Skin epidermis (tissue), 12 donors: Measurements from ENCODE around the gene GNS.

Experiments
- H3K27ac ChIP-seq, 21 experiments: fragments of 200-600 bp; sonication (generic) in 11 of 21; one replicate each; pipeline ENCODE4 v1.5.0; 2020; ENCODE audit warnings: mild to moderate bottlenecking in 3 of 21, inconsistent platforms in 2 of 21, moderate library complexity in 2 of 21
- H3K4me3 ChIP-seq, 7 experiments: fragments of 200-600 bp; sonication (generic) in 2 of 7; one replicate each; pipeline ENCODE4 v1.5.0; 2020; ENCODE audit warnings: inconsistent platforms in 2 of 7, mild to moderate bottlenecking in 2 of 7, moderate library complexity in 1 of 7

Gene GNS

GRCh38 chr12:64683816-64684543 lies 75.2 kb downstream of the GNS start:
- Histone ChIP-seq H3K27ac (peak overlapping the region in 7 of 21 experiments; percentile 2 to 69 (median 35)), H3K4me3 (no peak overlapping the region)

GRCh38 chr12:64682572-64683277 lies 76.5 kb downstream of the GNS start:
- no peak overlapping the region for H3K4me3 ChIP-seq
- peak overlapping the region in 5 of 21 experiments; percentile 20 to 69 (median 25) for H3K27ac ChIP-seq

GRCh38 chr12:64681200-64682052 lies 77.8 kb downstream of the GNS start:
- H3K27ac ChIP-seq, result peak overlapping the region in 10 of 21 experiments; percentile 1 to 84 (median 30)
- no peak overlapping the region for H3K4me3 ChIP-seq

GRCh38 chr12:64680235-64680634 lies 79.0 kb downstream of the GNS start:
- no peak overlapping the region for H3K4me3 ChIP-seq

GRCh38 chr12:64679487-64680001 lies 79.7 kb downstream of the GNS start:
- peak overlapping the region in 1 of 7 experiments; percentile 23 for H3K4me3 ChIP-seq

More at GRCh38 chr12:64680235-64680634, 79.0 kb downstream of the GNS start:
- H3K27ac ChIP-seq, result peak overlapping the region in 20 of 21 experiments; percentile 44 to 87 (median 75)

GRCh38 chr12:64678835-64679234 lies 80.4 kb downstream of the GNS start:
- Histone ChIP-seq H3K4me3 (no peak overlapping the region), H3K27ac (peak overlapping the region in 20 of 21 experiments; percentile 43 to 87 (median 75))

More at GRCh38 chr12:64679487-64680001, 79.7 kb downstream of the GNS start:
- H3K27ac ChIP-seq, result peak overlapping the region in 20 of 21 experiments; percentile 43 to 87 (median 75)

GRCh38 chr12:64678248-64678647 lies 81.0 kb downstream of the GNS start:
- Histone ChIP-seq H3K4me3 (no peak overlapping the region), H3K27ac (peak overlapping the region in 9 of 21 experiments; percentile 5 to 87 (median 41))

- peak overlapping the region in 9 of 21 experiments; percentile 13 to 95 (median 70) for H3K27ac ChIP-seq
- no peak overlapping the region for H3K4me3 ChIP-seq
Observed at GRCh38 chr12:64675795-64676194, 83.4 kb downstream of the GNS start.

- H3K4me3 ChIP-seq, result no peak overlapping the region
Observed at GRCh38 chr12:64674367-64674922, 84.8 kb downstream of the GNS start.

GRCh38 chr12:64673490-64674169 lies 85.6 kb downstream of the GNS start:
- Histone ChIP-seq H3K27ac (peak overlapping the region in 16 of 21 experiments; percentile 10 to 95 (median 62)), H3K4me3 (no peak overlapping the region)

More at GRCh38 chr12:64674367-64674922, 84.8 kb downstream of the GNS start:
- peak overlapping the region in 9 of 21 experiments; percentile 14 to 95 (median 75) for H3K27ac ChIP-seq

GRCh38 chr12:64672925-64673409 lies 86.2 kb downstream of the GNS start:
- no peak overlapping the region for H3K4me3 ChIP-seq
- H3K27ac ChIP-seq, result peak overlapping the region in 19 of 21 experiments; percentile 10 to 95 (median 60)

- no peak overlapping the region for H3K4me3 ChIP-seq
- peak overlapping the region in 14 of 21 experiments; percentile 13 to 95 (median 66) for H3K27ac ChIP-seq
Observed at GRCh38 chr12:64671681-64672080, 87.5 kb downstream of the GNS start.

- peak overlapping the region in 17 of 21 experiments; percentile 7 to 95 (median 50) for H3K27ac ChIP-seq
- H3K4me3 ChIP-seq, result no peak overlapping the region
Observed at GRCh38 chr12:64670919-64671639, 88.1 kb downstream of the GNS start.

GRCh38 chr12:64670019-64670418 lies 89.2 kb downstream of the GNS start:
- Histone ChIP-seq H3K4me3 (peak overlapping the region in 1 of 7 experiments; percentile 13), H3K27ac (peak overlapping the region in 16 of 21 experiments; percentile 18 to 95 (median 68))

GRCh38 chr12:64669270-64669842 lies 89.8 kb downstream of the GNS start:
- Histone ChIP-seq H3K4me3 (peak overlapping the region in 2 of 7 experiments; percentile 13 to 18), H3K27ac (peak overlapping the region in 19 of 21 experiments; percentile 18 to 95 (median 64))

- no peak overlapping the region for H3K4me3 ChIP-seq
- peak overlapping the region in 7 of 21 experiments; percentile 4 to 95 (median 71) for H3K27ac ChIP-seq
Observed at GRCh38 chr12:64667793-64668192, 91.4 kb downstream of the GNS start.
